GM15510 (cell line): ENCODE measurements around the gene CHAT.

Experiments
- POLR2A ChIP-seq: IDR thresholded peaks from 3 replicates; pipeline ENCODE4 v1.6.1; 2011; ENCODE audit warnings: borderline replicate concordance; ENCODE audit not compliant: insufficient read length; ENCODE audit errors: extremely low read depth

CHAT gene

GRCh38 chr10:49628599-49628998, 14.8 kb downstream of the CHAT start:
- no peak for TF ChIP-seq POLR2A

DNA sequence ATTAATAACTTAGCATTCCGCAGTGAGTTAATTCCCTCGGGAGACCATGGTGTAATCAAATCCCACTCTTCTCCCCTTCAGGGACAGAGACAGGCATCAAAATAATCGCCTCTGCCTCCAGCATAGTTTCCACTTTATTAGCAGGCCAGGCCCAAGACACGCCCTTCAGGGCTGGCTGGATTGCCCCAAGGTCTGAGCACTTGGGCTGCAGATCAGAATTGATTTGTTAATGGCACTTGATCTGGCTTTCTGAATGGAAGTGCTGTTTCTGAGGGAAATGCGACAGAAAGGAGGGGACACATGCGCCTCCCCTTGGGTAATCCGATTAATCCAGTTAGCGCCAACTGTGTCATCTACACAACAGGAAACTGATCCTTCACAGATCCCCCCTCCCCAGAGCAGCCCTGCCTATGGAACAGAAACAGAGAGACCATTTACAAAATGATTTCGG, 15.6 kb downstream of the CHAT start:
- no peak for TF ChIP-seq POLR2A

- no peak for TF ChIP-seq POLR2A
These were observed 18.1 kb downstream of the CHAT start for GRCh38 chr10:49631975-49632374.

DNA sequence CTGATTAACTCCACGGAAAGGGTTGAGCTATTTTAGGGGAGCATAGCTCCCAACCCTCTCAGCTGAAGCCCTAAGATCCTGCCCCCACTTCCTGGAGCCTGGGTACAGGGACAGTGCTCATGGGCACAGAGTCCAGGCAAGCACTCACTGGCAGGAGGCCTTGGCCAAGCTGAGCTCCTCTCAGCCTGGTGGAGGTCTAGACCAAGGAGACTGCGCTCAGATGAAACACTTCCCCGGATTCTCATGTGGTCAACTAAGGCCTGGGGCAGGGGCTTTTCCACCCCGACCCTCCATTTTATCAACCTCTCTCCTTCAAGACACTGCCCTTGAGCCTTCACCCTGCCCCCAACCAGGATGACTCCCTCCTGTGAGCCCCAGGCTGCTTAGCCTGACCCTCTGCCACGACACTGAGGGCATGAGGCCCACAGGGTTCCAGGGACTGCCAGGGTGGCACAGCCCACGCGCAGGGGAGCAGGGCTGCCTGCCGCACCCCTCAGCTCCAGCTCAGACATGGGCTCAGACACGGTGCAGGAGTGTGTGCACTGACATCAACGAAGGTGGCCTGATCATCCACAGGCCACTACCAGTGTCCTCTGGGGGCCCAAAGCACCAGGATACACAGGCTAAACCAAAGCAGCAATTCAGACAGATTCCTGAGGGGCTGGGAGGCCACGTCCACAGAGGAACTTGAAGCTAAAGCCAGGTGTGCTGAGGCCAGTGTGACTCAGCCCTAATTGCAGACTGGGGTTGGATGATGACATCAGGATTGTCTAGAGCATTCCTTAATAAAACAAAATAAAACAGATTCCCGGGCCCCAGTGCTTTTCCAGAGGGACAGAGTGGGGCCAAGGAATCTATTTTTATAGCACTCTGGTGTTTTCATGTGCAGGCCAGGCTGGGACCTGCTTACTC, 18.8 kb downstream of the CHAT start:
- TF ChIP-seq POLR2A = no peak

DNA sequence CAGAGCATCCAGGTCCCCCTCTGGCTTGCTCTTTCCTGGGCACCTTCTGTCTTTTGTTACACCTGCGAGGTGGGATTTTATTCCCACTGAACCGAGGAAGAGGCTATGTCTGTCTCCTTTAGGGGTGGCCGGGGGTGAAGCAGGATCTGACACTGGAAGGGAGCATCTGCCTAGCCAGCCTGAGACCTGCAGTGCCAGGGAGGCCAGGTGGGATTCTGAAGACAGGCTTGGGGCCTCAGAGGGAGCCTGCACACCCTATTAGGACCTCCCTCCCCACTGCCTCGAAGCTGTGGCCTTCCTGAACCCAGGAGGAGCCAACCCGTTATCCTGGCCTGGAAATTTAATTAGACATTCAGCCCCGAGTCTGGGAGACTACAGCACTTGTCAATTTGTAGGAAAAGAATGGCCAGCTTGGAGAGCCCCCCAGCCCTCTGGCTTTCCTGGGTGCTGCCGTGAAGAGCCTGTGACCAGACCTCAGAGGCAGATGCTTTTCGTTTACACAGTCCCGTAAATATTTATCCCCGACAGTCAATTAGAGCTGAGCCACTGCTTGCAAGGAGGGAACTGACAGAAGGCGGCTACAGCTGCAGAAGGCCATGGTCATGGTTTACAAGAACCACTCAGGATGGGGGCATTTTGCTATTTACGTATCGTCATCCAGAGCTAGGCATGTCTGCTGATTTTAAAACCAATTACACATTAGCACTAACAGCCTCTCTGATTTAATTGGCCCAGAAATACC, 19.7 kb downstream of the CHAT start:
- no peak for TF ChIP-seq POLR2A

DNA sequence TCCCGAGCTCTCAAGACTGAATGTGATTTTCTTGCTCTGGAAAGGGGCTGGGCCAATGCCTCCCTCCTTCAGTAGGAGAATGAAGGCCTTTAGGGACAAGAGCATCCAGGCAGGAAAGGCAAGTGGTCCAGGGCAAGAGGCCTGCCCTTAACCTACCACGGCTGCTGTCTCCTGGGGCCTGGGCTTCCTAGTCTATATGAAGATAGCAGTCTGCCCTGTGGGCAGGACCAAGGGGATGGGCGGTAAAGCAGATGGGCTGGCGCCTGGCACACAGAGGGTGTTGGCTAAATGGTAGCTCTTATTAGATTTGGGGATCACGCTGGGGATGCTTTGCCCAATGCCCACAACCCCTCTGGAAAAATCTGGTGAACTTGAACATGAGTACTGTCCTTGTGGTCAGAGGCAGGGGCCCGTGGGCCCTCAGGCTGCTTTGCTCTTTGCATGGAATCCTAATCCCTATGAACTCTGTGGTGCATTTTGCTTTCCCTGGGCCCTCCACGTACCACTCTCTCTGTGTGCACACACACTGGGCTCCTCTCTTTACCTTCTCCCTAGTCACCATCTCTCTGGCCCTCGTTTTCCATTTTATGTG, 20.3 kb downstream of the CHAT start:
- TF ChIP-seq POLR2A = no peak

GRCh38 chr10:49642311-49642710, 28.5 kb downstream of the CHAT start:
- TF ChIP-seq POLR2A = no peak

DNA sequence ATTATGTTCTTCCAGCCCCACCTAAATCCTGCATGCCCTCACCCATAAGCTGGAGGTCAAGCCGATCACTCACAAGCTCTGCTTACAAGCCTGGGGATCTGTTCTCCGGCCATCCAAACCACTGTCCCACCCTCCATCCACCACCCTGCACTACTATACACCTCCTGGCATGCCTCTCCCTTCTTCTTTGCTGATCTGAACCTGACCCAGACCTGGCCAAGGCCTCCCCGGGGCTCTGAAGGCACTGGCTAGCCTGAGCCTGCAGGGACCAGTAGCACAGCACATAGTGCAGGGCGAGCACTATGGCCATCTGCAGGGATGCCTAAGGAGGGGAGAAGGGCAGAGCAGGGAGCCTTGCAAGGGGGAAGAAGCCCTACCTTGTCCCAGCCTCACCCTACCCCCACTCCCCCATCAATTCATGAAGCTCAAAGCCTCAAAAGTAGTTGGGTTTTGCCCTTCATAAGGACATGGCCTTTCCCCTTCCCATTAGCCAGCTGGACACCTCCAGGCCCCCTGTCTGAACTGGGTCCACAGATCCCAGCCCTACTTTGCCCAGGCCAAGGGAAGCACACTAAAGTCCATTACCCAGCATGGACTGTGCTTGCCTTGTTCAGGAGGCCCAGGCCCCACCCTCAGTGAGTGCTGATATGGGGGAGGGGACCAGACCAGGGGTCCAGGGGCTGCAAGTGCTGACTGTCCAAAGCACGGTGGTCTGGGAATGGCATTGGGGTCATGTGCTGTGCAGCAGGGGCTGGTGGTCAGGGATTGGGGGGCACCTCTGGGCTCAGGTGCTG, 29.6 kb downstream of the CHAT start:
- TF ChIP-seq POLR2A = no peak

- TF ChIP-seq POLR2A = no peak
These were observed 30.3 kb downstream of the CHAT start for GRCh38 chr10:49644035-49644646.

DNA sequence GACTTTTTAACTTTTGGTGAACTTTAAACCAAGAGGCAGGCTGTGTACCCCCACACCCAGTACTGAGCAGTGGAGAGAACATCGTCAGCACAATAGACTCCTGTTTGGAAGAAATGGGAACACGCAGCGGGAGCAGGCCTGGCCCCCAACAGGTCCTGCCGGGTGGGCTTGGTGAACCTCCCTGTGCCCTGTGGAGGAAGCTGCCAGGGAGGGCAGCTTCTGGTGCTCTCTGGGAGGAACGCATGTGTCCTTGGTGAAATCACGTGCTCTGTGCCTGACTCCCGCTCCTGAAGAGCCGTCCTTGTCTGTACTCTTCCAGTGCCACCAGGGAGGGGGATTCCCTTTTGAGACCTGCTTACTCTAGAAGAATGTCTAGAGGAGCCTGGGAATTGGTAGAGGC, 31.6 kb downstream of the CHAT start:
- no peak for TF ChIP-seq POLR2A

GRCh38 chr10:49645871-49646870, 32.3 kb downstream of the CHAT start:
- no peak for TF ChIP-seq POLR2A

DNA sequence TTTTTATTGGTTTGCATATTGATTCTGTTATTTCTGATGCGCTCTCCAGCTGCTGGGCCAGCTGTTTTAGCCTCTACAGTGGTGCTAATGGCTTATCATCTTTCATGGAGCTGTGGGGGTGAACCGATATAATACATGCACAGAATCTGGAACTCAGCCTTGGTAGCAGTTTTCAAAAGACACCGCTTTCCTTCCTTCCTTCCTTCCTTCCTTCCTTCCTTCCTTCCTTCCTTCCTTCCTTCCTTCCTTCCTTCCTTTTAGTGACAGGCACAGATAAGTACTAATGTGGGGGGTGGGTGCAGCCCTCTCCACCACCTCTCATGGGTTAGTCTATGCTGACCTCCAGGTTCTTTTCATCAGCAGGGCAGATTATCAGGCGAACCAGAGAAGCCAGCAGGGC, 33.7 kb downstream of the CHAT start:
- no peak for TF ChIP-seq POLR2A
